Measurements from ENCODE around the gene USP8.
"Not testable (repeated sequence)": the region's sequence is repeated elsewhere in the genome, so short reads cannot be mapped to it uniquely, and the experiment has no call there.

Gene USP8

DNA sequence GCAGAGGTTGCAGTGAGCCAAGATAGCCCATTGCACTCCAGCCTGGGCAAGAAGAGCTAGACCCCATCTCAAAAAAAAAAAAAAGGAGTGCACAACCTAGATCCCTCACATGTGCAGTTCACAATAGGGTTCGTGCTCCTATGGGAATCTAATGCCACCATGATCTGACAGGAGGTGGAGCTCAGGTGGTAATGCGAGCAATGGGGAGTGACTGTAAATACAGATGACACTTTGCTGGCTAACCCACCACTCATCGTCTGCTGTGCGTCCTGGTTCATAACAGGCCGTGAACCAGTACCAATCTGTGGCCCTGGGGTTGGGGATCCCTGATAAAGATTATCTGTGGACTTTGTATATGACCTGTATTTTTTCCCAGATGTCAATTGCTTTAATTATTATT lies 16.7 kb downstream of the USP8 start:
- DNase-seq (ENCODE audit: low read depth) = no peak

DNA sequence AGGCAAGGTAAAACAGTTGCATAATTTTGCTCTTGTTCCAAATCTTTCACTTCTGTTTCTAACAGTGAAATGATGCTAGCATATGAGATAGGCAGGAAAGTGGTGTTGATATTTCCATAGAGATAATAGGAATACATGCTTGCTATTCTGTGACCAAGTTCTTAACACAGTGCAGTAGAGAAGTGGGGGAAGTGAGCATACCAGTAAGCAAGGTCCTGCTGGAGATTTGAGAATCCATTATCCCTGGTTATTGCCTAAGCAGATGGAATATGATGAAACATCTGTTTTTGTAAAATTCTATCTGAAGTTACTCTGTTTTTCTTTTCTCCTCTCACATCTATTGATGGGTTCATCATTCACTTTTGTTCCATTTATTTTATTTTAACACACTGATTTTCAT lies 28.7 kb downstream of the USP8 start:
- no peak for DNase-seq (ENCODE audit: low read depth)

DNA sequence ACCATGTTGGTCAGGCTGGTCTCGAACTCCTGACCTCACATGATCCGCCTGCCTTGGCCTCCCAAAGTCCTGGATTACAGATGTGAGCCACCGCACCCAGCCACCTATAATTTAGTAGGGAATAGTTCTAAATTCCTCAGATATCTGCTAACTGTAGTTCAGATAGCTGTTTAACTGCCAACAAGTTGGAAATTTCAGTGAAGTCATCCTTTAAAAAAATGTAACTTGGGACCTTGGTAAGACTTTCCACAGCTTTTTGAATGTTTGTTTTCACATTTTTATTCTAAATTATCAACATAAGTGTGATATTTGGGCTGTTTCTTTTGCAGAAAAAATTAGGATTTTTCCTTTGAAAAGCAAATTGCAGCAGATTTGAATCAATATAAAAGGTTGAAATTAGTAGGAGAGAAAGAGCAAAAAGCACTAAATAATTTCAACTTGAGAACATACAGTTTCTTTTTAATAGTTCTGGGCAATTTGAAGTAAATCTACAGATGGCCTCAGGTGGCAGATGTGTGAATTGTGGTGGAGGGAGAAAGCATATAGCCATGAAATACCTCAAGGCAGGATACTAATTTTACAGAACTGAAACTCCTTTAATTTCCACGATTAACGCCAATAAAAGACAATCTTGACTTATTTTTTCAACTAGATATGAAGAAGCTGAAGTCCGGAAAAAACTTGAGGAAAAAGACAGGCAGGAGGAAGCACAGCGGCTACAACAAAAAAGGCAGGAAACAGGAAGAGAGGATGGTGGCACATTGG lies 34.3 kb downstream of the USP8 start:
- no peak for DNase-seq (ENCODE audit: low read depth)

DNA sequence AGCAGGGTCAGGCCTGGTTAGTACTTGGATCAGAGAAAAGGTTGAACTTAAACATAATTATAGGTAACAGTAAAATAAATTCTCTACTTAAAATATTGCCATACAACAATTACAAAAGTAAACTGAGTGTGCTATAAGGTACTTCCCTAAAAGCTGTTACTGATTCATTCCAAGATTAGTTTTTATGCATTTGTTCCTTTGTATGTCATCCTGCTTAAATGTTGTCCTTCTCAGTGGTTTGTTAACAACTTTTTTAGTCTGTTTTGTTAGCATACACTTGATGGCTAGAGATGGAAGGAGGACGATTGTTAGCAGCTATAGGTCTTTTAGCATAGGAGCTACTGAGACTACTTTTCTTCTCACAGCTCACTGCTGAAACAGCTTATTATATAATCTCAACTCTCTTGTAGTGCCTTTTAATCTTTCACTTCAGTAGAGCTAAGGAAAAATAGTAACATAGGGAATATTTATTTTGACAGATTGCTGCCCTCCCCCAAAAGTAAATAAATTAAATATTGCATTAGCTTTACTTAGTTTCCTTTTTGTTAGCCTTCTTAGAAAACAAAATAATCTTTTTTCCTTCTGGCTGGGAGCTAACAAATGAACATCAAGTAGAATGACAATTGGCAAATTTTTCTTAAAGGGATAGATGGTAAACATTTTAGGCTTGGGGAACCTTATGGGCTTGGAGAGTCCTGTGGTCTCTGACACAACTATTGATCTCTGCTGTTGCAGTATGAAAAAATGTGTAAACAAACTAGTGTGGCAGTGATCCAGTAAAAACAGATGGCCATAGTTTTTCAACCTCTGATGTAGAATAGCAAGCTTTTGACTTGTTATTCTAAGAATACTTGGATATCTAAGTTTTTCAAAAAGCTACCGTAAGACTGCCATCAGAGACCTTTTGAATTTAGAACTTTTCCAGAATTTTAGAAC lies 39.5 kb downstream of the USP8 start:
- DNase-seq (ENCODE audit: low read depth) = no peak

DNA sequence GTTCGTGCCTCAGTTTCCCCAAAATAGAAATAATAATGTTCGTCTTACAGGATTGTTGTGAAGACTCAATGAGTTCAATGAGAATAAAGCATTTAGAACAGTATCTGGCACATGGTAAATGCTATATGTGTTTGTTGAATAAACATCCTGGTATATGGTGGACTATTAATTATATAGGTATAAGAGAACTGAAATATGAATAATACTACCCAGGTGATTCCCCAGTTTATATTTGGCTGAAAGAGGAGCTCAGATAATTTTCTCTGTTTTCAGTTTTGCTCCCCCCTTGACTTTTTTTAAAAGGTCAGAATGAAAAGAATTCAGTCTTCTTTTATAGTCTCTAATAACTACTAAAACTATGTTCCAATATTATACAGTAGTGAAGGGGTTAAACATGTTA lies 46.9 kb downstream of the USP8 start:
- DNase-seq (ENCODE audit: low read depth) = no peak

DNA sequence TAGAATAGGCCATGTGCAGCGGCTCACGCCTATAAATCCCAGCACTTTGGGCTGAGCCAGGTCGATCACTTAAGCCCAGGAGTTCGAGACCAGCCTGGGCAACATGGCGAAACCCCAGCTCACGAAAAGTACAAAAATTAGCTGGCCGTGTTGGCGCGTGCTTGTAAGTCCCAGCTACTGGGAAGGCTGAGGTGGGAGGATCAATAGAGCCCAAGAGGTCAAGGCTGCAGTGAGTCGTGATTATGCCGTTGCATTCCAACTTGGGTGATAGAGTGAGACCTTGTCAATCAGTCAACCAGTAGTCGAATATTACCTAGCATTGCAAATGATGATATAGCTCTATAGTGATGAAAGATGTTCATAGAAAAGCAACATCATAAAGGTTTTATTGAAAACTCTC lies 51.9 kb downstream of the USP8 start:
- no peak for DNase-seq (ENCODE audit: low read depth)

DNA sequence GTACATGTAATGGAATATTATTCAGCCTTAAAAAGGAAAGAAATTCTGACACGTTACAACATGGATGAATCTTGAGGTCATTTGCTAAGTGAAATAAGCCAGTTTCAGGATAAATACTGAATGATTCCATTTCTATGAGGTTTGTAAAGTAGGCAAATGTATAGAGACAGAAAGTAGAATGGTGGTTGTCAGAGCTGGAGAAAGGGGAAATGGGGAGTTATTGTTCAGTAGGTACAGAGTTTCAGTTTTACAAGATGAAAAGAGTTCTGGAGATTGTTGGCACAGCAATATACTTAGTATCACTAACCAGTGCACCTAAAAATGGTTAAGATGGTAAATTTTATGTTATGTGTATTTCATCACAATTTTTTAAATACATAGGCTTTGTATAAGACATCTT lies 60.6 kb downstream of the USP8 start:
- DNase-seq (ENCODE audit: low read depth) = no peak

DNA sequence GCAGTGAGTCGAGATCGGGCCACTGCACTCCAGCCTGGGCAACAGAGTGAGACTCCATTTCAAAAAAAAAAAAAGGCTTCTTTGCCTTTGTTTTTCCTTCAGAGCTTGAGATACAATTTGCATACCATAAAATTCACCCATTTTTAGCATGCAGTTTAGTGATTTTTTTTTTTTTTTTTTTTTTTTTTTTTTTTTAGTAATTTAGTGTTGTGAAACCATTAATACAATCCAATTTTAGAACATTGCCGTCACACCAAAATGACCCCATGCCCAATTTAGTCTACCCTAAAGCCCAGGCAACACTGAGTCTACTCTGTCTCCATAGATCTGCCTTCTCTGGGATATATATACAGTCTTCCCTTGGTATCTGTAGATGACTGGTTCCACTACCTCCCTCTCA lies 61.2 kb downstream of the USP8 start:
- DNase-seq (ENCODE audit: low read depth) = no peak

DNA sequence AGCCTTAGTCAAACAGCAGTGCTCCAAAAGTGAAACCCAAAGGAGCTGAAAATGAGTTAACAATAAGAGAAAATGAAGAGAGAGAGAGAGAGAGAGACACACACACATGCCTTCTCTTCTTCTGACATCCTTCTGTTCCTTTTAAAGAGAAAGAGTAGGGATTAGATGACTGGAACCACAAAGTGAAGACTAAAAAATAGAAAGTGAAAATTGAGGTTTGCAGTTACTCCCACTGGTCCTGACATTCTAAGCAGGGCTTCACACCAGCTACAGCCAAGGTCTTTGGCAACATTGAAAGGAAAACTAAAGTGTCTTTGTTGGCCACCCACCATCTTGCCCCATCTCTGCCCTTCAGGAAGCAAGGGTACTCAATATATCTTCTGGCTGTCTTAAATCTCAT lies 63.1 kb downstream of the USP8 start:
- no peak for DNase-seq (ENCODE audit: low read depth)

DNA sequence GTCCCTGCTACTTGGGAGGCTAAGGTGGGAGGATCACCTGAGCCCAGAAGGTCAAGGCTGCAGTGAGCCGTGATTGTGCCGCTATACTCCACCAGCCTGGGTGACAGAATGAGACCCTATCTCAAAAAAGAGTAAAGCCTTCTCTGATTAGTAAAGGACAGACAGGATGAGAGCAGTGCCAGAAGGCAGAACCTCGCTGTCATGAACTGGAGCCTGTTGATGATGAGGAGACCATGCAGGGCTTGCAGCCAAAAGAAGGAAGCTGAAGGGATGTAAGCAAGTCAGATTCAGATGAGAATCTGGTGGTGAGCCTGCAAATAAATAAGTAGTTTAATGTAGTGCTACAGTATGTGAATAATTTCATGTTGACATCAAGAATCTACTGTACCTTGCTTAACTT lies 69.4 kb downstream of the USP8 start:
- no peak for DNase-seq (ENCODE audit: low read depth)

DNA sequence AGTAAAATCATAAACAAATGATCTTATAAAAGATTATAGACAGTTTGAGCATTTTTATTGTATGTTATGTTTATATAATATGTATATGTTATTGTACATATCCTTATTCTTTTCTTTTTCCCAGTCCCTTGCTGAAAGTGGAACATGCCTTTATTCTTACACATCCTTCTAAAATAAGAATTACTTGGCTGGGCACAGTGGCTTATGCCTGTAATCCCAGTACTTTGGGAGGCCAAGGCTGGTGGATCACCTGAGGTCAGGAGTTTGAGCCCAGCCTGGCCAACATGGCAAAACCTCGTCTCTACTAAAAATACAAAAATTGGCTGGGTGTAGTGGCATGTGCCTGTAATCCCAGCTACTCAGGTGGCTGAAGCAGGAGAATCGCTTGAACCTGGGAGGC lies 70.3 kb downstream of the USP8 start:
- not testable (repeated sequence) for DNase-seq (ENCODE audit: low read depth)

DNA sequence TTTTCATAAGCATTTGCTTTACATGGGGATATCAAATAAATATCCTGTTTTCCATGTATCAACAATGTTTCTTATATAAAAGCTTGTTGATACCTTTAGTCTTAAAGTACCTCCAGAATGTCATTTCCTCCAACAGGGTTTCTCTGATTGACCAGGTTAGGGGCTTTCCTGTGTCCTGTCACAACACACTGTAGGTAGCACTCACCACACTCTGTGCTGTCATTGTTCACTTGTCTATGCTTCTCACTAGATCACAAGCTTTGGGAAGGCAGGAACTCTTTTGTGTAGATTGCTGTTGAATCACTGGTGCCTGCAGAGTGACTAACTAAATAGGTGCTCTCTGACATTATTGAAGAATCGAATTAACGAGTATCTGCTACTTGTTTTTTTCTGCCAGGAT lies 72.5 kb downstream of the USP8 start:
- DNase-seq (ENCODE audit: low read depth) = no peak

DNA sequence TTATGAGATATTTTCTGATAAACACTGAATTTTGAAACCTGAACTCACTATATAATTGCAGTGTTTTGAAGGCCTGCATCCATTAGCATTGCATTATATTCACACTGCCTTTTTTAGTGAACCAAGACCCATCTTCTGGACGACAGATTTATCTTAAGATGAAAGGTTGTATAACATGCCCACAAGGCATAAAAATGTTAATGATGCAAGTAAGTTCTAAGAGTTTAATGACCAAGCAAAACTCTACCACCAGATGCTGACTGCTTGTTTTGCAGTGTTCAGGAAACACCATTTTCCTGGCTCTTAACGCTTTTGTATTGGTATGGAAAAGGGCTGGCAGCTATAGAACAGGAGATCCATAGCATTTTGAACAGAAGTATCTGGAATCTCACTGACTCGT lies 76.1 kb downstream of the USP8 start:
- DNase-seq (ENCODE audit: low read depth) = no peak

DNA sequence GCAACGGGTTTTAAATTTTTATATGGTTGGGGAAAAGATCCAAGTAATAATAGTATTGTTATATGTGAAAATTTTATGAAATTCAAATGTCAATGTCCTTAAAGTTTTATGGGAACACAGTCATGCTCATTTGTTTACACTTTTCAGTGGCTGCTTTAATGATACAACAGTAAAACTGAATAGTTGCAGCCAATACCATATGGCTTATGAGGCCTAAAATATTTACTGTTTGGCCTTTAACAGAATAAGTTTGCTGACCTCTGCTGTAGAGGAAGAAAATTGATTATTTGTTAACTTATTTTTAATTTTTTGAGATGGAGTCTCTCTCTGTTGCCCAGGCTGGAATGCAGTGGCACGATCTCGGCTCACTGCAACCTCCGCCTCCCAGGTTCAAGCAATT lies 77.6 kb downstream of the USP8 start:
- DNase-seq (ENCODE audit: low read depth) = no peak

DNA sequence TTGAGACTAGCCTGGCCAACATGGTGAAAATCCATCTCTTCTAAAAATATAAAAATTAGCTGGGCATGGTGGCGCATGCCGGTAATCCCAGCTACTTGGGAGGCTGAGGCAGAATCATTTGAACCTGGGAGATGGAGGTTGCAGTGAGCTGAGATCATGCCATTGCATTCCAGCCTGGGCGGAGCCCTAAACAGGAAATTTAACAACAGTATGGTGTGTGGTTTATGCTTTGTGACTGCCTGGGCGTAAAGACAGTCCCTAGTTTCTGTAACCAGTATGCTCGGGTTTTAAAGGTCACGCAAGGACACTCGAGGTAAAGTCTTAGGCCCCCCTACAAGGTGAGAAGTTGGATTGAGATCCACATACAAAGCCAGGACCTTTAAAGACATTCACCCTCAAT lies 78.9 kb downstream of the USP8 start:
- DNase-seq (ENCODE audit: low read depth) = no peak

DNA sequence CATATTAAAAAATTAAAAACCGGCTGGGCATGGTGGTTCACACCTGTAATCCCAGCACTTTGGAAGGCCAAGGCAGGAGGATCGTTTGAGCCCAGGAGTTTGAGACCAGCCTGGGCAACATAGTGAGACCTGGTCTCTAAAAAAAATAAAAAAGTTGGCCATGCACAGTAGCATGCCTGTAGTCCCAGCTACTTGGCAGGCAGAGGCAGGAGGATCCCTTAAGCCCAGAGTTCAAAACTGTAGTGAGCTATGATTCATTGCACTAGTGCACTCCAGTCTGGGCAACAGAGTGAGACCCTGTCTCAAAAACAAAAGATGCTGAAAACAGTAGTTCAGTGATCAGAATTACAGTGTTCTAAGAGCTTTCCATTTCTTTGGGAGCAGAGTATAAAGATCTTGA lies 81.5 kb downstream of the USP8 start:
- DNase-seq (ENCODE audit: low read depth) = not testable (repeated sequence)

DNA sequence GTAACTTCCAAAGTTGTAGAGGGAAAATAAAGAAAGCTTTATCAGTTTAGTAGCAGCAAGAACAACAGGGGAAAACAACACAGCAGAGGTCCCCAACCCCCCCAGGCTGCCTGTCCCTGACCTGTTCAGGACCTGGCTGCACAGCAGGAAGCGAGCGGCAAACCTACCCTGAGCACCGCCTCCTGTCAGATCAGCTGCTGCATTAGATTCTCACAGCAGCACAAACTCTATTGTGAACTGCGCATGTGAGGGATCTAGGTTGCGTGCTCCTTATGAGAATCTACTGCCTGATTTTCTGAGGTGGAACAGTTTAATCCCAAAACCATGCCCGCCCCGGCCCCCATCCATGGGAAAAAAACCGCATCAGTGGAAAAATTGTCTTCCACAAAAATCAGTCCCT lies 81.9 kb downstream of the USP8 start:
- no peak for DNase-seq (ENCODE audit: low read depth)

DNA sequence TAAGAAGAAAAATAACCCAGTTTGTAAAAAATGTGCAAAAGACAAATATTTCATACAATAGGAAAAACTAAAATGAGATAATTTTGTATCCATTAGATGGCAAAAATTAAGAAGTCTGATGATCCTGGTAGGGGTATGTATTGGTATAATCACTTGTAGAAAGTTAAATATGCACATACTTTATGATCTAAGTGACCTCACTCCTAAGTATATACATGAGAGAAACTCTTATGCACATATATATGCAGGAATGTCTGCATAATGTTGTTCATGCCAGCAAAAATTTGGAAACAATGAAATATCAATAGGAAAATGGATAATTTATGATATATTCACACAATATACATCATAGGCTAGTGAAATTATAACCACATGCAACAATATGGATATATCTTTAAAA lies 88.8 kb downstream of the USP8 start:
- no peak for DNase-seq (ENCODE audit: low read depth)

DNA sequence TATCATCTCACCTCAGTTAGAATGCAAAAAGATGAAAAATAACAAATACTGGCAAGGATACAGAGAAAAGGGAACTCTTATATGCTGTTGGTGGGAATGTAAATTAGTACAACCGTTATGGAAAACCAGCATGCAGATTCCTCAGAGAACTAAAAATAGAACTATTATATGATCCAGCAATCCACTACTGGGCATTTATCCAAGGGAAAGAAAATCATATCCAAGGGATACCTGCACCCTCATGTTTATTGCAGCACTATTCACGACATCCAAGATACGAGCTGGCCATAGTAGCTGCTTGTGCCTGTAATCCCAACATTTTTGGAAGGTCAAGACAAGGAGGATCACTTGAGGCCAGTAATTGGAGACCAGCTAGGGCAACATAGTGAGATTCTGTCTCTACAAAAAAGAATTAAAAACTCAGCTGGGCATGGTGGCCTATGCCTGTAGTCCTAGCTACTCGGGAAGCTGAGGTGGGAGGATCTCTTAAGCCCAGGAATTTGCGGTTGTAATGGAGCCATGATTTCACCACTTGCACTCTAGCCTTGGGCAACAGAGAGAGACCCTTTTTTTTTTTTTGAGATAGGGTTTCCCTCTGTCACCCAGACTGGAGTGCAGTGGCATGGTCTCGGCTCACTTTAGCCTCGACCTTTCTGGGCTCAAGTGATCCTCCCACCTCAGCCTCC lies 95.7 kb downstream of the USP8 start:
- DNase-seq (ENCODE audit: low read depth) = no peak

DNA sequence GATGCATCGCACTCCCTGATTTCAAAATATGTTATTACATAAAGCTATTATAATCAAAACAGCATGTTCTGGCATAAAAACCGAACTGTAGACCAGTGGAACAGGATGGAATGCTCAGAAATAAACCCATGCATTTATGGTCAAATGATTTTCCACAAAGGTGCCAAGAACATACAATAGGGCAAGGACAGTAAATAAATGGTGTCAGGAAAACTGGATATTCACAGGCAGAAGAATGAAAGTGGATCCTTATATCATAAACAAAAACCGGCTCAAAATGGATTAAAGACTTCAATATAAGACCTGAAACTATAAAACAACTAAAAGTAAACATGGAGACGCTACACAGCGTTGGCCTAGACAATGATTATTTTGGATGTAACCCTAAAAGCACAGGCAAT lies 99.6 kb downstream of the USP8 start:
- no peak for DNase-seq (ENCODE audit: low read depth)

DNA sequence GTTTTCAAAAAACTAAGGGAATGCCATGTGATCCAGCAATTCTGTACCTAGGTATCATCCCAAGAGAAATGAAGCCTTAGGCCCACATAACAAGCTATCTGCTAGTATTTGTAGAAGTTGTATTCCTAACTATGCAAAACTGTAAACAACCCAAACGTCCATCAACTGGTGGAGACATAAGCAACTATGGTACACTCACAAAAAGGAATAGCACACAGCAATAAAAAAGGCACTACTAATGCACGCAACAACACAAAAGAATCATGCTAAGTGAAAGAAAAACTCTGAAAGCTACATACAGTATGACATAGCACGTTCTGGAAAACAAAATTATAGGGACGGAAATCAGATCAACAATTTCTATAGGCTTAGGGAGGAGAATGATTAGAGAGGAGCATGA lies 107.0 kb downstream of the USP8 start:
- no peak for DNase-seq (ENCODE audit: low read depth)

DNA sequence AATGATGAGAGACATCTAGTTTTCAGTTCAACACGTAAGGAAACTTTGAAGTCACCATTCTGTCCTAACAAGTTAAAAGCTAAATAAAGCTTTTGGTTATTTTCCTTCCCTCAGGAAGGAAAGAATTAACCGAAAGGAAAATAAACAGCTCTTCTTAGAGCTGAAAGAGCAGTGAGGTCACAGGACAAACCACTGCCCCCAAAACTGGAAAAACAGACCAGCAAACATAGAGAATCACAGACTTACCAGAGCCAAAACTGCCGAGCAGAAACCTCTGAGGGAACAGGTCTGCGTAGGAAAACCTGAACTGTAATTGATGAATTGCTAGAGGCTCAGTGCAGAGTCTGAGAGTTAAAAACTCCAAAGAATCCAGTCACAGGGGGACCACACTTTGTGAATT lies 107.6 kb downstream of the USP8 start:
- DNase-seq (ENCODE audit: low read depth) = no peak

DNA sequence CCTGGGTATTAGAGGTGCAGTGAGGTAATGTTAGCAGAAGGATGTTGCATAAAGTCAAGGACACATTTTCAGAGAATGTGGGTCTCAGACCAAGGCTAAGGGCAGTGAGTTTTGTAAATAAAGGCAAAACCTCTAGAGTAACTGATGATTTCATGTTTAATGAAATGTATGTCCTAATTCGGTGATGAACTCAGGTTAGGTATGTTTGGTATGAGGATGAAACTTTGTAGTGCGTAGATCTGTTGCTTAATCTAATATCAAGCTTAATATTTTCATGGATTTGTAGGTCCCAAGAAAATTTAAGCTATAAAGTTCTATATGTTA lies 118.6 kb downstream of the USP8 start:
- DNase-seq (ENCODE audit: low read depth) = no peak
